HepG2 (cell line): ENCODE results near the gene SEC62. TPM values are rescaled to one million over a fixed set of nuclear protein-coding genes. Genes with fewer than 3 reads are reported as not detected.
A peak's percentile ranks its signal among the peaks of the same experiment; 100 is the strongest.

Experiments used
- ATAC-seq: fragments of 200-7000 bp; cut with Tn5 transposase; 3 replicates; pipeline ENCODE4 v1.9.1; 2020; ENCODE audit warnings: mild to moderate bottlenecking, moderate library complexity
- BruUV-seq: library from RNA; stranded (reverse); fragments of 400-500 nt; replicated peaks from 2 replicates; lab custom pipeline; 2021; lab: Mats Ljungman, UMichigan
- CTCF ChIA-PET: fragments of 300-600 bp; formaldehyde crosslinking; extraction: SDS; loops from one replicate; lab custom pipeline; 2021; ENCODE audit warnings: low total read pairs, inconsistent platforms, low intra/inter-chr PET ratio; lab: Yijun Ruan, JAX
- POLR2A ChIA-PET: fragments of 350-600 bp; sonication (Branson Sonifier 250); formaldehyde crosslinking; loops from one replicate; lab custom pipeline; 2020; ENCODE audit warnings: antibody characterized with exemption, inconsistent platforms; lab: Yijun Ruan, JAX
- DNase-seq: peaks from one replicate; pipeline ENCODE4 v3.0.0-alpha.2; 2015; ENCODE audit warnings: low spot score
- FAIRE-seq: peaks from 3 replicates; lab custom pipeline; 2011; peaks lifted over from hg19 to GRCh38; lab: Jason Lieb, UNC
- H2AFZ ChIP-seq: one replicate; pipeline ENCODE4 v1.6.1; 2011; ENCODE audit warnings: low read length, inconsistent platforms
- H3K27ac ChIP-seq: fragments of 300-600 bp; 3 replicates; pipeline ENCODE4 v1.8.0; 2011; ENCODE audit warnings: mixed run types, mild to moderate bottlenecking, mixed read lengths, low read length, inconsistent platforms; ENCODE audit not compliant: insufficient read depth; ENCODE audit errors: extremely low read length
- H3K27me3 ChIP-seq, 2 experiments: fragments of 200-600 bp in 1 of 2; 2 replicates in 1 of 2; 3 replicates in 1 of 2; pipeline versions ENCODE4 v1.6.0 to v1.8.0; 2011; ENCODE audit warnings: low read length in 2 of 2, mild to moderate bottlenecking in 2 of 2, moderate library complexity in 2 of 2, inconsistent platforms in 1 of 2; ENCODE audit not compliant: insufficient read depth in 2 of 2, control insufficient read depth in 1 of 2
- H3K36me3 ChIP-seq, 2 experiments: fragments of 200-600 bp in 1 of 2; replicated peaks in 1 of 2; 2 replicates in 1 of 2; 3 replicates in 1 of 2; pipeline versions ENCODE4 v1.5.1 to v1.8.0; 2011; ENCODE audit warnings: low read length in 2 of 2, inconsistent platforms in 1 of 2; ENCODE audit not compliant: insufficient read depth in 2 of 2, control insufficient read depth in 1 of 2
- H3K4me1 ChIP-seq: 2 replicates; pipeline ENCODE4 v1.5.1; 2012; ENCODE audit warnings: low read length, inconsistent platforms; ENCODE audit not compliant: insufficient read depth
- H3K4me2 ChIP-seq: 2 replicates; pipeline ENCODE4 v1.6.0; 2011; ENCODE audit warnings: low read depth, low read length, inconsistent platforms
- H3K4me3 ChIP-seq, 3 experiments: fragments of 200-600 bp in 1 of 3; sonication (generic), shearing (Covaris generic) in 1 of 3; replicated peaks in 1 of 3; 2 replicates each; pipeline ENCODE4 v1.5.1; 2011 to 2016; ENCODE audit warnings: low read length in 3 of 3, inconsistent platforms in 2 of 3, low read depth in 2 of 3, mild to moderate bottlenecking in 2 of 3, control low read depth in 1 of 3, mixed read lengths in 1 of 3; ENCODE audit not compliant: insufficient read depth in 1 of 3
- H3K79me2 ChIP-seq: one replicate; pipeline ENCODE4 v1.6.1; 2011; ENCODE audit warnings: low read length, inconsistent platforms; ENCODE audit not compliant: insufficient read depth
- H3K9ac ChIP-seq: 2 replicates; pipeline ENCODE4 v1.6.0; 2011; ENCODE audit warnings: mild to moderate bottlenecking, low read depth, low read length, inconsistent platforms; ENCODE audit not compliant: insufficient read depth
- H3K9me3 ChIP-seq: 2 replicates; pipeline ENCODE4 v1.5.1; 2012; ENCODE audit warnings: mild to moderate bottlenecking, low read length
- H4K20me1 ChIP-seq: 2 replicates; pipeline ENCODE4 v1.6.0; 2011; ENCODE audit warnings: inconsistent platforms, mild to moderate bottlenecking, low read length, moderate library complexity; ENCODE audit not compliant: insufficient read depth
- FOXP1 ChIP-seq, 2 experiments: fragments of 450-650 bp in 1 of 2; IDR thresholded peaks; 2 replicates each; pipeline ENCODE4 v1.6.1; 2017 to 2018; ENCODE audit warnings: antibody characterized with exemption in 1 of 2
- MXD3 ChIP-seq: IDR thresholded peaks from 2 replicates; pipeline ENCODE4 v1.6.1; 2016; ENCODE audit warnings: mild to moderate bottlenecking, missing biosample characterization, missing genetic modification reagents
- SNAPC4 ChIP-seq: sonication (generic); formaldehyde crosslinking; IDR thresholded peaks from 2 replicates; pipeline ENCODE4 v1.4.0; 2020; ENCODE audit warnings: mild to moderate bottlenecking, missing genetic modification reagents
- THAP11 ChIP-seq: IDR thresholded peaks from 2 replicates; pipeline ENCODE4 v1.6.1; 2016; ENCODE audit warnings: missing biosample characterization, missing genetic modification reagents
- ZBTB4 ChIP-seq: sonication (generic); formaldehyde crosslinking; IDR thresholded peaks from 2 replicates; pipeline ENCODE4 v1.4.0; 2020; ENCODE audit warnings: missing genetic modification reagents, mild to moderate bottlenecking, borderline replicate concordance
- ZFP90 ChIP-seq: sonication (generic); formaldehyde crosslinking; IDR thresholded peaks from 2 replicates; pipeline ENCODE4 v1.8.0; 2022; ENCODE audit warnings: missing genetic modification reagents, mild to moderate bottlenecking, inconsistent platforms, borderline replicate concordance
- ZFY ChIP-seq: sonication (generic); formaldehyde crosslinking; IDR thresholded peaks from 2 replicates; pipeline ENCODE4 v1.4.0; 2020; ENCODE audit warnings: missing genetic modification reagents
- ZNF317 ChIP-seq: sonication (generic); formaldehyde crosslinking; IDR thresholded peaks from 2 replicates; pipeline ENCODE4 v1.5.0; 2020; ENCODE audit warnings: mild to moderate bottlenecking, missing genetic modification reagents
- ZNF484 ChIP-seq: sonication (generic); formaldehyde crosslinking; IDR thresholded peaks from 2 replicates; pipeline ENCODE4 v1.5.1; 2020; ENCODE audit warnings: mild to moderate bottlenecking, low read depth, missing genetic modification reagents, borderline replicate concordance
- ZNF768 ChIP-seq: sonication (generic); formaldehyde crosslinking; IDR thresholded peaks from 2 replicates; pipeline ENCODE4 v1.4.0; 2020; ENCODE audit warnings: missing genetic modification reagents
- ZNF883 ChIP-seq: sonication (generic); formaldehyde crosslinking; IDR thresholded peaks from 2 replicates; pipeline ENCODE4 v1.5.1; 2020; ENCODE audit warnings: mild to moderate bottlenecking, missing genetic modification reagents; ENCODE audit errors: not compliant biosample characterization
- WGBS: methylation state at CpG from one replicate; pipeline ENCODE4 v1.1.6; 2017; ENCODE audit warnings: low lambda C conversion rate; 5-methylcytosine and 5-hydroxymethylcytosine counted together
- in situ Hi-C: cut with HindIII; loops from 2 replicates; pipeline ENCODE4 v1.10.0; 2017; ENCODE audit warnings: low pct_unique_long_range_greater_than_20kb; ENCODE audit not compliant: extremely low pct_ligation_motif_present
- intact Hi-C: fragments of 100-400 bp; cut with micrococcal nuclease; formaldehyde crosslinking; loops from one replicate; pipeline ENCODE4 v1.10.0; 2022; ENCODE audit not compliant: unreplicated experiment
- polyA plus RNA-seq, 8 experiments: library from polyadenylated mRNA; depleted of rRNA in 3 of 8; stranded (reverse) in 7 of 8; unstranded in 1 of 8; fragments of >200 nt; fragmentation: Illumina TruSeq in 4 of 8; extraction: Trizol in 4 of 8; gene quantifications; 2 replicates each; pipeline versions ENCODE4 v1.2.1 to v1.2.3, GENCODE V29; 2011 to 2016; ENCODE audit warnings: low read depth in 4 of 8, missing spikeins in 1 of 8, mixed read lengths in 1 of 8; ENCODE audit not compliant: insufficient read depth in 1 of 8
- total RNA-seq, 5 experiments: library from RNA; depleted of rRNA; stranded (reverse); fragments of >200 nt; fragmentation: Illumina TruSeq; extraction: Trizol; gene quantifications; 2 replicates each; pipeline ENCODE4 v1.2.3, GENCODE V29; 2016; ENCODE audit warnings: low read depth in 1 of 5
- TF ChIP-seq, protein P1 (sequence below): IDR thresholded peaks from 2 replicates; pipeline ENCODE4 v1.6.1; 2016; ENCODE audit warnings: low read depth

The SEC62 gene
- total and polyA plus RNA-seq, 2 of the 13 experiments (the other 11 are each of a cell fraction or from before 2014, with no cell fraction given) = 54.0 to 68.7 TPM

- peak; percentile 71; the same call in 1 of the 2 replicates for TF ChIP-seq ZNF317 (CRISPR knock-in tag)
- TF ChIP-seq ZBTB4 (CRISPR knock-in tag) = no peak
Measured at GRCh38 chr3:170007031-170007663, 40.5 kb downstream of the SEC62 start (continued).

GRCh38 chr3:170010498-170010897 is 43.9 kb downstream of the SEC62 start:
- in situ Hi-C loops (no loop called here), intact Hi-C loops (no loop called here)
- no peaks in the 10 kb centered on the region for H4K20me1 ChIP-seq
- no peak overlapping the region for H3K27ac ChIP-seq
- WGBS = 35% methylated on average over 2 of the region's 4 CpGs
- no TSS peak for BruUV-seq
- no peak overlapping the region for H3K4me2 ChIP-seq
- peaks cover 40% of the 10 kb centered on the region for H3K4me1 ChIP-seq
- no peaks in the 10 kb centered on the region for H3K36me3 ChIP-seq
- FAIRE-seq (no peak), ATAC-seq (no peak), DNase-seq (no peak)
- H2AFZ ChIP-seq = no peak overlapping the region
- POLR2A ChIA-PET = no interaction called here
- H3K4me3 ChIP-seq = no peak overlapping the region
- H3K9me3 ChIP-seq = no peaks in the 10 kb centered on the region
- H3K9ac ChIP-seq = no peak overlapping the region
- H3K27me3 ChIP-seq = no peaks in the 10 kb centered on the region
- H3K79me2 ChIP-seq = no peaks in the 10 kb centered on the region
- CTCF ChIA-PET = no interaction called here
- TF ChIP-seq ZFP90 = no peak
- TF ChIP-seq ZFY (CRISPR knock-in tag) = no peak
- no peak for TF ChIP-seq MXD3 (CRISPR knock-in tag)
- no peak for TF ChIP-seq THAP11 (CRISPR knock-in tag)
- TF ChIP-seq, protein P1, sequence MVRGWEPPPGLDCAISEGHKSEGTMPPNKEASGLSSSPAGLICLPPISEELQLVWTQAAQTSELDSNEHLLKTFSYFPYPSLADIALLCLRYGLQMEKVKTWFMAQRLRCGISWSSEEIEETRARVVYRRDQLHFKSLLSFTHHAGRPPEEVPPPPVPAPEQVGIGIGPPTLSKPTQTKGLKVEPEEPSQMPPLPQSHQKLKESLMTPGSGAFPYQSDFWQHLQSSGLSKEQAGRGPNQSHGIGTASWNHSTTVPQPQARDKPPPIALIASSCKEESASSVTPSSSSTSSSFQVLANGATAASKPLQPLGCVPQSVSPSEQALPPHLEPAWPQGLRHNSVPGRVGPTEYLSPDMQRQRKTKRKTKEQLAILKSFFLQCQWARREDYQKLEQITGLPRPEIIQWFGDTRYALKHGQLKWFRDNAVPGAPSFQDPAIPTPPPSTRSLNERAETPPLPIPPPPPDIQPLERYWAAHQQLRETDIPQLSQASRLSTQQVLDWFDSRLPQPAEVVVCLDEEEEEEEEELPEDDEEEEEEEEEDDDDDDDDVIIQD (CRISPR knock-in tag) = no peak
- TF ChIP-seq ZNF883 (CRISPR knock-in tag) = no peak
- TF ChIP-seq FOXP1 (IDR thresholded peaks at IDR 0.05) = no peak
- TF ChIP-seq FOXP1 (CRISPR knock-in tag; IDR thresholded peaks at IDR 0.05) = no peak
- no peak for TF ChIP-seq SNAPC4 (CRISPR knock-in tag)
- no peak for TF ChIP-seq ZNF484
- TF ChIP-seq ZNF768 (CRISPR knock-in tag) = no peak
